GM23338 (cell line): Measurements from ENCODE around the gene IQSEC3. TPM values are rescaled to one million over a fixed set of nuclear protein-coding genes. Genes with fewer than 3 reads are reported as not detected.

ENCODE experiments used
- ATAC-seq: fragments of 200-7000 bp; cut with Tn5 transposase; 3 replicates; pipeline ENCODE4 v1.9.1; 2020
- DNase-seq: peaks from one replicate; pipeline ENCODE4 v3.0.0-alpha.2; 2015; ENCODE audit warnings: low spot score
- H2AFZ ChIP-seq: fragments of 200-600 bp; sonication (generic); 2 replicates; pipeline ENCODE4 v1.8.0; 2016; ENCODE audit warnings: antibody characterized with exemption, mild to moderate bottlenecking, moderate library complexity
- H3F3A ChIP-seq: fragments of 200-600 bp; sonication (generic); replicated peaks from 2 replicates; pipeline ENCODE4 v1.8.0; 2017; ENCODE audit warnings: antibody characterized with exemption, mixed run types, low read depth
- H3K27ac ChIP-seq: fragments of 200-600 bp; sonication (generic); 2 replicates; pipeline ENCODE4 v1.6.1; 2016; ENCODE audit warnings: low read depth
- H3K27me3 ChIP-seq: fragments of 200-600 bp; sonication (generic); 2 replicates; pipeline ENCODE4 v1.8.0; 2016; ENCODE audit warnings: mild to moderate bottlenecking, mixed run types, moderate library complexity; ENCODE audit not compliant: insufficient read depth
- H3K36me3 ChIP-seq: fragments of 200-600 bp; sonication (generic); 2 replicates; pipeline ENCODE4 v1.8.0; 2016; ENCODE audit warnings: mild to moderate bottlenecking; ENCODE audit not compliant: insufficient read depth
- H3K4me1 ChIP-seq: fragments of 200-600 bp; sonication (generic); 2 replicates; pipeline ENCODE4 v1.8.0; 2016; ENCODE audit warnings: mild to moderate bottlenecking, moderate library complexity; ENCODE audit not compliant: insufficient read depth
- H3K4me2 ChIP-seq: fragments of 200-600 bp; sonication (generic); 2 replicates; pipeline ENCODE4 v1.7.1; 2017; ENCODE audit warnings: mixed run types
- H3K4me3 ChIP-seq: fragments of 200-600 bp; sonication (generic); 2 replicates; pipeline ENCODE4 v1.6.1; 2016; ENCODE audit warnings: mixed run types
- H3K79me2 ChIP-seq: fragments of 200-600 bp; sonication (generic); replicated peaks from 2 replicates; pipeline ENCODE4 v1.8.0; 2017; ENCODE audit warnings: mild to moderate bottlenecking; ENCODE audit not compliant: insufficient read depth
- H3K9me2 ChIP-seq: fragments of 200-600 bp; sonication (generic); 2 replicates; pipeline ENCODE4 v1.8.0; 2017; ENCODE audit not compliant: insufficient read depth
- H4K20me1 ChIP-seq: fragments of 200-600 bp; sonication (generic); replicated peaks from 2 replicates; pipeline ENCODE4 v1.8.0; 2017; ENCODE audit warnings: mild to moderate bottlenecking; ENCODE audit not compliant: insufficient read depth
- H3K27ac Mint-ChIP-seq: 2 replicates; pipeline ENCODE4 v1.8.0; 2020; ENCODE audit warnings: inconsistent platforms, mild to moderate bottlenecking, moderate library complexity, mixed read lengths
- H3K27me3 Mint-ChIP-seq: 3 replicates; pipeline ENCODE4 v1.8.0; 2022; ENCODE audit warnings: low read depth, mild to moderate bottlenecking, moderate library complexity, mixed read lengths, inconsistent platforms; ENCODE audit not compliant: insufficient read depth, poor library complexity
- H3K36me3 Mint-ChIP-seq: 3 replicates; pipeline ENCODE4 v1.8.0; 2021; ENCODE audit warnings: low read depth, mild to moderate bottlenecking, inconsistent platforms, moderate library complexity, mixed read lengths
- H3K4me1 Mint-ChIP-seq: 3 replicates; pipeline ENCODE4 v1.8.0; 2020; ENCODE audit warnings: mild to moderate bottlenecking, inconsistent platforms, mixed read lengths
- H3K4me3 Mint-ChIP-seq: 3 replicates; pipeline ENCODE4 v1.8.0; 2021; ENCODE audit warnings: moderate library complexity, mild to moderate bottlenecking, inconsistent platforms, mixed read lengths
- H3K9me3 Mint-ChIP-seq: 3 replicates; pipeline ENCODE4 v1.8.0; 2020; ENCODE audit warnings: moderate library complexity, mild to moderate bottlenecking, inconsistent platforms, mixed read lengths
- CREB1 ChIP-seq: fragments of 250-450 bp; sonication (Bioruptor Pico); IDR thresholded peaks from 2 replicates; pipeline ENCODE4 v1.5.0; 2020; ENCODE audit warnings: low read depth, mild to moderate bottlenecking, moderate library complexity
- EZH2 ChIP-seq: fragments of 200-600 bp; sonication (generic); IDR thresholded peaks from one replicate; pipeline ENCODE4 v1.8.0; 2017; ENCODE audit warnings: antibody characterized with exemption, mild to moderate bottlenecking, low read depth; ENCODE audit not compliant: unreplicated experiment
- EZH2phosphoT487 ChIP-seq: fragments of 200-600 bp; sonication (generic); IDR thresholded peaks from one replicate; pipeline ENCODE4 v1.8.1; 2018; ENCODE audit warnings: antibody characterized with exemption; ENCODE audit not compliant: unreplicated experiment
- JUNB ChIP-seq: IDR thresholded peaks from one replicate; pipeline ENCODE4 v1.6.1; 2016; ENCODE audit warnings: antibody characterized with exemption; ENCODE audit not compliant: unreplicated experiment
- NANOG ChIP-seq: IDR thresholded peaks from 2 replicates; pipeline ENCODE4 v1.6.1; 2016; ENCODE audit warnings: antibody characterized with exemption, borderline replicate concordance
- POLR2AphosphoS5 ChIP-seq: IDR thresholded peaks from 2 replicates; pipeline ENCODE4 v1.6.1; 2016; ENCODE audit warnings: antibody characterized with exemption, low read depth
- STAT1 ChIP-seq: IDR thresholded peaks from one replicate; pipeline ENCODE4 v1.6.1; 2016; ENCODE audit warnings: antibody characterized with exemption; ENCODE audit not compliant: unreplicated experiment
- ZNF114 ChIP-seq: fragments of 250-450 bp; sonication (Bioruptor Pico); IDR thresholded peaks from 2 replicates; pipeline ENCODE4 v1.5.0; 2020; ENCODE audit warnings: mild to moderate bottlenecking, moderate library complexity
- ZNF331 ChIP-seq: fragments of 250-450 bp; sonication (Bioruptor Pico); IDR thresholded peaks from 2 replicates; pipeline ENCODE4 v1.5.0; 2020; ENCODE audit warnings: low read depth, mild to moderate bottlenecking, moderate library complexity
- polyA plus RNA-seq: library from polyadenylated mRNA; unstranded; fragments of >200 nt; fragmentation: Nextera tagmentation; extraction: Ambion mirVana; gene quantifications from 2 replicates; pipeline ENCODE4 v1.2.1, GENCODE V29; 2016
- total RNA-seq: library from RNA; depleted of rRNA; stranded (reverse); fragments of >200 nt; shearing (Covaris generic); gene quantifications from 2 replicates; pipeline ENCODE4 v1.2.3, GENCODE V29; 2014
- TF ChIP-seq, protein P1 (sequence below), 2 experiments: fragments of 200-600 bp in 1 of 2; sonication (generic) in 1 of 2; conservative IDR thresholded peaks; 2 replicates each; pipeline versions ENCODE4 v1.5.1 to v1.6.1; 2016 to 2017; ENCODE audit warnings: antibody characterized with exemption in 2 of 2, low read depth in 2 of 2, mild to moderate bottlenecking in 2 of 2, moderate library complexity in 1 of 2
- TF ChIP-seq, protein P2 (sequence below): fragments of 250-450 bp; sonication (Bioruptor Pico); IDR thresholded peaks from 2 replicates; pipeline ENCODE4 v1.5.0; 2020; ENCODE audit warnings: mild to moderate bottlenecking, moderate library complexity
- TF ChIP-seq, protein P3 (sequence below): IDR thresholded peaks from one replicate; pipeline ENCODE4 v1.6.1; 2018; ENCODE audit warnings: antibody characterized with exemption; ENCODE audit not compliant: unreplicated experiment
- TF ChIP-seq, protein P4 (sequence below): IDR thresholded peaks from 2 replicates; pipeline ENCODE4 v1.6.1; 2016; ENCODE audit warnings: antibody characterized with exemption

Gene IQSEC3
- total and polyA plus RNA-seq, 2 experiments from 2014 or later, result 2.1 to 3.6 TPM

DNA sequence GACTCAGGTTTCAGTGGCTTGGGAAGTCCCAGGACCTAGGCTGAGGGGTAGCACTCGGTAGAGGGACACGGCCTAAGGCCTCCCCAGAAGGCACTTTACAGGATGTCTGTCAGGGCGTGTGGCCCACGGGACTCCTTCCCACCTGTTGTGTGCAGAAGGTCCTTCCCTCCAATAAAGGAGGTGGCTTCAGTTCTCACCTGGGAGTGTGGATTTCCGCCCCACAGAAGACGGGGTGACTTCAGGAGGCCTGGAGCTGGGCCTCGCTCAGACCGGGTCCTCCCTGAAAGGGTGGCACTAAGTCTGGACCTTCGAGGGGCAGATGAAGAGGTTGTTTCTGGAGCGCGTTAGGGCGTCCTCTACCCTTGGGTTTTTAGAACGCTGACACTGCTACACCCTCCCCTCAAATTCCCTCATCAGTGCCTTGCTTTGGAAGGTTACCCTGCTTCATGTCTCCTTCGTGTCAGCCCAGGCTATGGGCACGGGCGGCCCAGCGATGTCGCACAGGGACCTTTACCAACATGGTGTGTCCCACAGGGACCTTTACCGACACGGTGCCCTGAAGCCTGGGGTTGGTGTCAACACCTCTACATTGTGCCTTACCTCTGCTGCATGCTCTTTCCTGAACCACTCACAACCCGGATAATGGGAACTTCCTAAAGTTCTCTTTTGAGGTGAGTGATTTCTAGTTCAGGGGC lies 140.3 kb downstream of the IQSEC3 start:
- Histone ChIP-seq H3K79me2 (no peaks in the 10 kb centered on the region), H3K27me3 (peaks cover 49% of the 10 kb centered on the region), H2AFZ (no peak overlapping the region), H3K36me3 (no peaks in the 10 kb centered on the region), H3K4me3 (no peak overlapping the region), H3K27ac (no peak overlapping the region), H4K20me1 (no peaks in the 10 kb centered on the region; the same call in 1 of the 2 replicates), H3K4me1 (peaks cover 20% of the 10 kb centered on the region), H3F3A (0 out of 2 replicates have a peak, but pooled peaks cover 3% of the 10 kb centered on the region), H3K9me2 (no peaks in the 10 kb centered on the region), H3K4me2 (no peak overlapping the region)
- TF ChIP-seq, protein P1, sequence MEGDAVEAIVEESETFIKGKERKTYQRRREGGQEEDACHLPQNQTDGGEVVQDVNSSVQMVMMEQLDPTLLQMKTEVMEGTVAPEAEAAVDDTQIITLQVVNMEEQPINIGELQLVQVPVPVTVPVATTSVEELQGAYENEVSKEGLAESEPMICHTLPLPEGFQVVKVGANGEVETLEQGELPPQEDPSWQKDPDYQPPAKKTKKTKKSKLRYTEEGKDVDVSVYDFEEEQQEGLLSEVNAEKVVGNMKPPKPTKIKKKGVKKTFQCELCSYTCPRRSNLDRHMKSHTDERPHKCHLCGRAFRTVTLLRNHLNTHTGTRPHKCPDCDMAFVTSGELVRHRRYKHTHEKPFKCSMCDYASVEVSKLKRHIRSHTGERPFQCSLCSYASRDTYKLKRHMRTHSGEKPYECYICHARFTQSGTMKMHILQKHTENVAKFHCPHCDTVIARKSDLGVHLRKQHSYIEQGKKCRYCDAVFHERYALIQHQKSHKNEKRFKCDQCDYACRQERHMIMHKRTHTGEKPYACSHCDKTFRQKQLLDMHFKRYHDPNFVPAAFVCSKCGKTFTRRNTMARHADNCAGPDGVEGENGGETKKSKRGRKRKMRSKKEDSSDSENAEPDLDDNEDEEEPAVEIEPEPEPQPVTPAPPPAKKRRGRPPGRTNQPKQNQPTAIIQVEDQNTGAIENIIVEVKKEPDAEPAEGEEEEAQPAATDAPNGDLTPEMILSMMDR (conservative IDR thresholded peaks at IDR 0.05; ENCODE audit: low read depth in 2 of 2), result no peak
- TF ChIP-seq ZNF114 (CRISPR knock-in tag), result no peak
- TF ChIP-seq ZNF331 (CRISPR knock-in tag), result no peak
- no peak for TF ChIP-seq JUNB
- no peak for TF ChIP-seq STAT1
- no peak for TF ChIP-seq POLR2AphosphoS5
- TF ChIP-seq CREB1 (CRISPR knock-in tag), result no peak
- TF ChIP-seq EZH2, result no peak
- no peak for TF ChIP-seq EZH2phosphoT487
- TF ChIP-seq, protein P2, sequence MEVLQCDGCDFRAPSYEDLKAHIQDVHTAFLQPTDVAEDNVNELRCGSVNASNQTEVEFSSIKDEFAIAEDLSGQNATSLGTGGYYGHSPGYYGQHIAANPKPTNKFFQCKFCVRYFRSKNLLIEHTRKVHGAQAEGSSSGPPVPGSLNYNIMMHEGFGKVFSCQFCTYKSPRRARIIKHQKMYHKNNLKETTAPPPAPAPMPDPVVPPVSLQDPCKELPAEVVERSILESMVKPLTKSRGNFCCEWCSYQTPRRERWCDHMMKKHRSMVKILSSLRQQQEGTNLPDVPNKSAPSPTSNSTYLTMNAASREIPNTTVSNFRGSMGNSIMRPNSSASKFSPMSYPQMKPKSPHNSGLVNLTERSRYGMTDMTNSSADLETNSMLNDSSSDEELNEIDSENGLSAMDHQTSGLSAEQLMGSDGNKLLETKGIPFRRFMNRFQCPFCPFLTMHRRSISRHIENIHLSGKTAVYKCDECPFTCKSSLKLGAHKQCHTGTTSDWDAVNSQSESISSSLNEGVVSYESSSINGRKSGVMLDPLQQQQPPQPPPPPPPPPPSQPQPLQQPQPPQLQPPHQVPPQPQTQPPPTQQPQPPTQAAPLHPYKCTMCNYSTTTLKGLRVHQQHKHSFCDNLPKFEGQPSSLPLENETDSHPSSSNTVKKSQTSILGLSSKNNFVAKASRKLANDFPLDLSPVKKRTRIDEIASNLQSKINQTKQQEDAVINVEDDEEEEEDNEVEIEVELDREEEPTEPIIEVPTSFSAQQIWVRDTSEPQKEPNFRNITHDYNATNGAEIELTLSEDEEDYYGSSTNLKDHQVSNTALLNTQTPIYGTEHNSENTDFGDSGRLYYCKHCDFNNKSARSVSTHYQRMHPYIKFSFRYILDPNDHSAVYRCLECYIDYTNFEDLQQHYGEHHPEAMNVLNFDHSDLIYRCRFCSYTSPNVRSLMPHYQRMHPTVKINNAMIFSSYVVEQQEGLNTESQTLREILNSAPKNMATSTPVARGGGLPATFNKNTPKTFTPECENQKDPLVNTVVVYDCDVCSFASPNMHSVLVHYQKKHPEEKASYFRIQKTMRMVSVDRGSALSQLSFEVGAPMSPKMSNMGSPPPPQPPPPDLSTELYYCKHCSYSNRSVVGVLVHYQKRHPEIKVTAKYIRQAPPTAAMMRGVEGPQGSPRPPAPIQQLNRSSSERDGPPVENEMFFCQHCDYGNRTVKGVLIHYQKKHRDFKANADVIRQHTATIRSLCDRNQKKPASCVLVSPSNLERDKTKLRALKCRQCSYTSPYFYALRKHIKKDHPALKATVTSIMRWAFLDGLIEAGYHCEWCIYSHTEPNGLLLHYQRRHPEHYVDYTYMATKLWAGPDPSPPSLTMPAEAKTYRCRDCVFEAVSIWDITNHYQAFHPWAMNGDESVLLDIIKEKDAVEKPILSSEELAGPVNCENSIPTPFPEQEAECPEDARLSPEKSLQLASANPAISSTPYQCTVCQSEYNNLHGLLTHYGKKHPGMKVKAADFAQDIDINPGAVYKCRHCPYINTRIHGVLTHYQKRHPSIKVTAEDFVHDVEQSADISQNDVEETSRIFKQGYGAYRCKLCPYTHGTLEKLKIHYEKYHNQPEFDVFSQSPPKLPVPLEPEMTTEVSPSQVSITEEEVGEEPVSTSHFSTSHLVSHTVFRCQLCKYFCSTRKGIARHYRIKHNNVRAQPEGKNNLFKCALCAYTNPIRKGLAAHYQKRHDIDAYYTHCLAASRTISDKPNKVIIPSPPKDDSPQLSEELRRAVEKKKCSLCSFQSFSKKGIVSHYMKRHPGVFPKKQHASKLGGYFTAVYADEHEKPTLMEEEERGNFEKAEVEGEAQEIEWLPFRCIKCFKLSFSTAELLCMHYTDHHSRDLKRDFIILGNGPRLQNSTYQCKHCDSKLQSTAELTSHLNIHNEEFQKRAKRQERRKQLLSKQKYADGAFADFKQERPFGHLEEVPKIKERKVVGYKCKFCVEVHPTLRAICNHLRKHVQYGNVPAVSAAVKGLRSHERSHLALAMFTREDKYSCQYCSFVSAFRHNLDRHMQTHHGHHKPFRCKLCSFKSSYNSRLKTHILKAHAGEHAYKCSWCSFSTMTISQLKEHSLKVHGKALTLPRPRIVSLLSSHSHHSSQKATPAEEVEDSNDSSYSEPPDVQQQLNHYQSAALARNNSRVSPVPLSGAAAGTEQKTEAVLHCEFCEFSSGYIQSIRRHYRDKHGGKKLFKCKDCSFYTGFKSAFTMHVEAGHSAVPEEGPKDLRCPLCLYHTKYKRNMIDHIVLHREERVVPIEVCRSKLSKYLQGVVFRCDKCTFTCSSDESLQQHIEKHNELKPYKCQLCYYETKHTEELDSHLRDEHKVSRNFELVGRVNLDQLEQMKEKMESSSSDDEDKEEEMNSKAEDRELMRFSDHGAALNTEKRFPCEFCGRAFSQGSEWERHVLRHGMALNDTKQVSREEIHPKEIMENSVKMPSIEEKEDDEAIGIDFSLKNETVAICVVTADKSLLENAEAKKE (CRISPR knock-in tag), result no peak
- TF ChIP-seq, protein P3, sequence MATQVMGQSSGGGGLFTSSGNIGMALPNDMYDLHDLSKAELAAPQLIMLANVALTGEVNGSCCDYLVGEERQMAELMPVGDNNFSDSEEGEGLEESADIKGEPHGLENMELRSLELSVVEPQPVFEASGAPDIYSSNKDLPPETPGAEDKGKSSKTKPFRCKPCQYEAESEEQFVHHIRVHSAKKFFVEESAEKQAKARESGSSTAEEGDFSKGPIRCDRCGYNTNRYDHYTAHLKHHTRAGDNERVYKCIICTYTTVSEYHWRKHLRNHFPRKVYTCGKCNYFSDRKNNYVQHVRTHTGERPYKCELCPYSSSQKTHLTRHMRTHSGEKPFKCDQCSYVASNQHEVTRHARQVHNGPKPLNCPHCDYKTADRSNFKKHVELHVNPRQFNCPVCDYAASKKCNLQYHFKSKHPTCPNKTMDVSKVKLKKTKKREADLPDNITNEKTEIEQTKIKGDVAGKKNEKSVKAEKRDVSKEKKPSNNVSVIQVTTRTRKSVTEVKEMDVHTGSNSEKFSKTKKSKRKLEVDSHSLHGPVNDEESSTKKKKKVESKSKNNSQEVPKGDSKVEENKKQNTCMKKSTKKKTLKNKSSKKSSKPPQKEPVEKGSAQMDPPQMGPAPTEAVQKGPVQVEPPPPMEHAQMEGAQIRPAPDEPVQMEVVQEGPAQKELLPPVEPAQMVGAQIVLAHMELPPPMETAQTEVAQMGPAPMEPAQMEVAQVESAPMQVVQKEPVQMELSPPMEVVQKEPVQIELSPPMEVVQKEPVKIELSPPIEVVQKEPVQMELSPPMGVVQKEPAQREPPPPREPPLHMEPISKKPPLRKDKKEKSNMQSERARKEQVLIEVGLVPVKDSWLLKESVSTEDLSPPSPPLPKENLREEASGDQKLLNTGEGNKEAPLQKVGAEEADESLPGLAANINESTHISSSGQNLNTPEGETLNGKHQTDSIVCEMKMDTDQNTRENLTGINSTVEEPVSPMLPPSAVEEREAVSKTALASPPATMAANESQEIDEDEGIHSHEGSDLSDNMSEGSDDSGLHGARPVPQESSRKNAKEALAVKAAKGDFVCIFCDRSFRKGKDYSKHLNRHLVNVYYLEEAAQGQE, result no peak
- no peak for TF ChIP-seq NANOG
- TF ChIP-seq, protein P4, sequence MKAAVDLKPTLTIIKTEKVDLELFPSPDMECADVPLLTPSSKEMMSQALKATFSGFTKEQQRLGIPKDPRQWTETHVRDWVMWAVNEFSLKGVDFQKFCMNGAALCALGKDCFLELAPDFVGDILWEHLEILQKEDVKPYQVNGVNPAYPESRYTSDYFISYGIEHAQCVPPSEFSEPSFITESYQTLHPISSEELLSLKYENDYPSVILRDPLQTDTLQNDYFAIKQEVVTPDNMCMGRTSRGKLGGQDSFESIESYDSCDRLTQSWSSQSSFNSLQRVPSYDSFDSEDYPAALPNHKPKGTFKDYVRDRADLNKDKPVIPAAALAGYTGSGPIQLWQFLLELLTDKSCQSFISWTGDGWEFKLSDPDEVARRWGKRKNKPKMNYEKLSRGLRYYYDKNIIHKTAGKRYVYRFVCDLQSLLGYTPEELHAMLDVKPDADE, result no peak
- H3K27me3 Mint-ChIP-seq, result peaks cover 27% of the 10 kb centered on the region
- ATAC-seq, result no peak
- H3K27ac Mint-ChIP-seq, result no peak overlapping the region
- H3K9me3 Mint-ChIP-seq, result peaks cover 4% of the 10 kb centered on the region; the same call in 1 of the 3 replicates
- DNase-seq, result no peak
- H3K36me3 Mint-ChIP-seq, result no peaks in the 10 kb centered on the region
- H3K4me3 Mint-ChIP-seq, result no peak overlapping the region
- peaks cover 18% of the 10 kb centered on the region for H3K4me1 Mint-ChIP-seq
